ENCODE measurements around the gene PRKCA.

GRCh38 chr17:66676421-66676820 is 374.0 kb downstream of the PRKCA start:
- TF ChIP-seq CTCF (IDR thresholded peaks at IDR 0.05), result no peak
- no peak for TF ChIP-seq POLR2A (IDR thresholded peaks at IDR 0.05)
